Smooth muscle cell of the brain vasculature (primary cell): Measurements from ENCODE around the gene CYP26C1.

ENCODE experiments used
- DNase-seq: peaks from one replicate; pipeline ENCODE4 v3.0.0-alpha.2; 2012; ENCODE audit warnings: low read depth, low spot score

Gene CYP26C1, protein sequence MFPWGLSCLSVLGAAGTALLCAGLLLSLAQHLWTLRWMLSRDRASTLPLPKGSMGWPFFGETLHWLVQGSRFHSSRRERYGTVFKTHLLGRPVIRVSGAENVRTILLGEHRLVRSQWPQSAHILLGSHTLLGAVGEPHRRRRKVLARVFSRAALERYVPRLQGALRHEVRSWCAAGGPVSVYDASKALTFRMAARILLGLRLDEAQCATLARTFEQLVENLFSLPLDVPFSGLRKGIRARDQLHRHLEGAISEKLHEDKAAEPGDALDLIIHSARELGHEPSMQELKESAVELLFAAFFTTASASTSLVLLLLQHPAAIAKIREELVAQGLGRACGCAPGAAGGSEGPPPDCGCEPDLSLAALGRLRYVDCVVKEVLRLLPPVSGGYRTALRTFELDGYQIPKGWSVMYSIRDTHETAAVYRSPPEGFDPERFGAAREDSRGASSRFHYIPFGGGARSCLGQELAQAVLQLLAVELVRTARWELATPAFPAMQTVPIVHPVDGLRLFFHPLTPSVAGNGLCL

DNA sequence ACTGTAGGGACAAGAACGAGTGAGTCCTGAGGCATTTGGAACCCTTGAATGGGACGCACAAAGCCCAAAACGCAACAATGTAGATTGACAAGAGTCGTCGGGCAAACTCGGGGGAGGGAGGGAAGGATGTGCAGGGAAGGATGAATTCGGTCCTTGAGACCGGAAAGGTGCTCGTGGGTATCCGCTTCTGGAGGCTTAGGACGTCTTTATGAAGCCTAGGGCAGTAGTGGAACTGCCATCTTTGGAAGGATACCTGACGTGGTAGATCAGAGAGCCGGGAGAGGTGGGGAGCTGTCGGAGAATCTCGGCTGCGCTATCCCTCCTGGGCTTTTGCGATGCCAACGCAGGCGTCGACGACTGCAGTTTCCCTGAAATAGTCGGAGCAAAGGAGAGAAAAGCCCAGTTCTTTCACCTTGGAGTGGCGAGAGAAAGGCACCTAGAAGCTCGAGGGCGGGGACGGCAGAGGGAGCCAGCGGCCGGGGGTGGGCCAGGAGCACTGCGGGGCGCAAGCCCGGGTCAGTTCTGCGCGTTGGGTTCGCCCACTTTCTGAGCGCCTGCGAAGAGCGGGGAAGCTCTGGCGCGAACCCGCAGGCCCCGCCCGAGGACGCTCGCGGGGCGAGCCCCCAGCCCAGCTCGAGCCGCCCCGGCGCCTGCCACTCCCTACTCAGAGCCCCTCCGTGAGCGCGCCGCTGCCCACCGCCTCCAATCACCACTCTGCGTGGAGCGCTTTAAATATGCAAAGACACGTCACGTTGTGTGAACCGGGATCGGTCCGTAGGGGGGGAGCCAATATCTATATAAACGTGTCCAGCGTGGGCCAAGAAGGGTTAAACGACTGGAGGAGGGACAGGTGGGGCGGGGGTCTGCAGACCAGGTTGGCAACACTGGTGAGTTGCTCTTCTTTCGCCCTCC lies at the start of gene CYP26C1:
Gene CYP26C1 (plus strand): TSS at position 824 of the 912 bp plus-strand sequence. CDS start 466 bp downstream, outside the sequence.
- no peak for DNase-seq

DNA sequence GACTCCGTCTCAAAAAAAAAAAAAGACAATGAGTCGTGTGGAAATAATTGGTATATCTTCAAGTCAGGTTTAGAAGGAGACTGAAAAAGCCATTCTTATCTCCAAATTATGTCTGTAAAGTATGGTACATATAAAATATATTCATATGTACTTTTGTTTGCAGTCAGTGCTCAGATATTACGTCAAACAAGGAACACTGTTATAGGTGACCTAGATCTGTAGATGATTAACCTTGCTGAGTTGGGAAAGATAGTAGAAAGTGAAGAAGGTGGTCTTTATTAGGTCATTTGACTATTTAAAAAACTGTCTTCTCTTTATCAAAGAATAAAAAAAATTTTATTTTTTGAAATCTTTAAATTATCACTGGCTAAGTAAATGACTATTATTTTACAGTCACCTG lies 44.9 kb upstream of the CYP26C1 start:
- DNase-seq, result no peak

DNA sequence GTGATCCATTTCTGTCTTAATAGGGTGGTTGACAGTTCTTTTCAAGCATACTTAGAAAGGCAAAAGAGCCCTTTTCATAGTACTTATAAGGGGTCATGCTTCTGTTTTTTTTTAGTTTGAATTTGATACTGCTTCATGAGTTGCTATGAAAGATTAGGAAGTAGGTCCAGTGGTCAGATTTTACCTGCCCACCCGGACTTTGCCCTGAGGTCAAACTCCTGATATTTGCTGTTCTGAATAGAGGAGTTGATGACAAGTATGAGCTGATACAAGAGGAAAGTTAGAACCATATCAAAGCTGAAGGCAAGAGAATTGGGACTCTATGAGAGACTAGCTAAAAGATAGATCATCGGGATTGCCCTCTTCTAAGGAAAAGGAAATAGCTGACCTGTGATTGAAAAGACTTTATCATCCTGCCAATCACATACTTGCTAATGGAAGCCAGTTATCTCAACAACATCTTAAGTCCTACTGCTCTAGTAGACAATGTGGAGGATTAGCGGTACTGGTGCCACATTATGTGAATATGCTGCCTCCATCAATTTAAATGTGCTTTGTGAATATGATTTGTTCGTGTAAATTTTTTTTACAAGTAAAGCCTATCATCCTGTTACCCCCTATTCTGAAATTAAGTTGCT lies 37.5 kb upstream of the CYP26C1 start:
- no peak for DNase-seq

DNA sequence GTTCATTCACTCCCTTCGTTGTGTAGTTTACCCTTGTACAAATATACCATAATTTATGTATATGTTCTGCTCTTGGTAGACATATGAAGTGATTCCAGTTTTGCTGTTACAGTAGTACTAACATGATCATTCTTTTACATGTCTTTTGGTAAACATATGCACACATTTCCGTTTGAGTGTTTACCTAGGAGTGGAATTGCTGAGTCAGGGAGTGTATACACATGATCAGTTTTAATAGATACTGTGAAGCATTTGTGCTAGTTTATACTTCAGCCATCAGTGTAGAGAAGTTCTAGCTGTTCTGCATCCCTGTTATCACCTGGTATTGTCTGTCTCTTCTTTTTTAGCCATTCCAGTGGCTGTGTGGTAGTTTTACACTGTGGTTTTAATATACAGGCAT lies 34.5 kb upstream of the CYP26C1 start:
- no peak for DNase-seq

DNA sequence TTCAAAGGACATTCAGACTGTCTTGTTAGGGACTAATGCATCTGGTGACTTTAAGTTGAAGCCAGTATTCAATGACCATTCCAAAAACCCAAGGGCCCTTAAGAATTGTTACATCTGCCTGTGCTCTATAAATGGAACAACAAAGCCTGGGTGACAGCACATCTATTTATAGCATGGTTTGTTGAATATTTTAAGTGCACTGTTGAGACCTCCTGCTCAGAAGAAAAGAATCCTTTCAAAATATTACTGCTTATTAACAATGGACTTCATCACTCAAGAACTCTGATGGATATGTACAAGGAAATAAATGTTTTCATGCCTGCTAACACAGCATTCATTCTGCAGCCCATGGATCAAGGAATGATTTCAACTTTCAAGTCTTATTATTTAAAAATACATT lies 33.1 kb upstream of the CYP26C1 start:
- no peak for DNase-seq

DNA sequence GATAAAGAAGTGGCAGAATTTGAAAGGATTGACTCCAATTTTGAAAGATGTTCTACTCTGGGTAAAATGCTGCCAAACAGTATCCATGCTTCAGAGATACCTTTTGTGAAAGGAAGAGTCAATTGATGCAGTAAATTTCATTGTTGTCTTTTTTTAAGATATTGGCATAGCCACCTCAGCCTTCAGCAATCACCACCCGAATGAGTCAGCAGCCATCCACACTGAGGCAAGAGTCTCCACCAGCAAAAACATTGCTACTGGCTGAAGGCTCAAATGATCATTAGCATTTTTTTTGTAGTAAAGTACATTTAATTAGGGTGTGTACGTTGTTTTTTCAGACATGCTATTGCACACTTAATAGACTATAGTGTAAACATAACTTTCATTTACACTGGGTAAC lies 31.7 kb upstream of the CYP26C1 start:
- DNase-seq, result no peak

DNA sequence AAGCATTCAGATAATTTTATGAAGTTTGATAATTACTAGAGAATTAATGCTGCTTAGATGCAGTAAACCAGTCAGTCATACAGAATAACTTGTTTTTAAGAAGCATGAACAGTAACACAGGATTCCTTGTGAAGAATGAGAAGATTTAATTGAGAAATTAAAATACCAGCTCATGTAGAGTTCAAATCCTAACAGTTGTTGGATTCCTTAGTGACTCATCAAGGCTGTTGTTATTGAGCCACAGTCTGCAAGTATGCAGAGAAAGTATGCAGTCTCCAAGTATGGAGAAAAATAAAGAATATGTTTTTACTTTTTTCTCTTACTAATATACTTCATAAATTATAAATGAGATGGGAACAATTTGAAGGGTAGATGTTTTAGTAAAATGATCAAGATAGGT lies 30.2 kb upstream of the CYP26C1 start:
- no peak for DNase-seq

DNA sequence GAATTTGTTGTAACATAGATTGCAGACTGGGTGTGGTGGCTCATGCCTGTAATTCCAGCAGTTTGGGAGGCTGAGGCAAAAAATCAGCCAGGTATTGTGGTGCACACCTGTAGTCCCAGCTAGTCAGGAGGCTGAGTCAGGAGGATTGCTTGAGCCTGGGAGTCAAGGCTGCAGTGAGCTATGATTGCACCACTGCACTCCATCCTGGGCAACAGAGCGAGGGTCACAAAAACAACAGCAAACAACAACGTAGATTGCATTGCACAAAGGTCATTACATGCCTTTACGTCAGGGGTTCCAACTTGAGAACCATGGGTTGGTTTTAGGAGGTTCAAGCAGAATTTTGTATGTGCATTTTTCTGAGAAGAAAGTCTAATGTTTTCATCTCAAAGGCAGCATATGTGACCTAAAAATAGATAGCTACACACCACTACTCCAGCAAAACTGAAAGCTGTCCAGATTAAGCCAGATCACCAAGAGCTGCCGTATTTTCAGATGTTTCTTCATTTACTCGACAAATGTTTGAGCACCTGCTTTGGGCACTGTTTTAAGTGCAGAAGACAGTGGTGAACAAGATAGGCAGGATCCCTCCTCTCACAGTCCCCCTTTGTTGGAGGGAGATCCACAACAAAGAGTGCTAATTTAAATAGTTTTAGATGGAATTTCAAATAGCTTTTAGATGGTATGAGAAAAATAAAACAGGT lies 28.3 kb upstream of the CYP26C1 start:
- DNase-seq, result no peak

DNA sequence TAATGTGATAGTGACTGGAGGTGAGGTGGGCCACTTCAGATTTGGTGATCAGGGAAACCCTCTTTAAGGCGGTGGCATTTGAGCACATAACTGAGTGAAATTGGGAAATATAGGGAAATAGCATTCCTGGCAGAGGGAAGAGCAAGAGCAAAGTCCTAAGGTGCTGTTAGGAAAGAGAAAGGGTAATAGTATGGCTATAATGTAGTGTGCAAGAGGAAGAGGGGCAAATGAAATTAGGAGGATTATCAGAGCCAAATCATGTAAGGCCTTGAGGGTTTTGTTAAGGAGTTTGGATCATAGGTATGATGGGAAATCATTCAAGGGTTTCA lies 27.8 kb upstream of the CYP26C1 start:
- DNase-seq, result no peak

DNA sequence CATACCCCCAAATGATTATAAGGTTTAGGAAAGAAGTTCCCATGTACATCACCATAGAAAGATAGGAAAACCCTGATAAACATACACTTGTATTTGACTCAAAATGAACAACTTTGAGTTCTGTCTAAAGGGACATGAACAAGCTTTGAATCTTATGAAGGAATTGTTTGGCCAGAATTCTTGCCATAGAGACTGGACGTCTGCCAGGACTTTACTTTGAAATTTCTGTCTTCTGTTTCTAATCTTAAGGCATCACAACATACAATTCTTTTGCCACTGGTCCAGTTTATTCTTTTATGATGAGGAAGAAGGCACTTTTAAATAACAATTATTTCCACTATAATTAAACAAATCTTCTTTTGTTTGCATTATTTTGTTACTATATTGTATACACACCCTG lies 26.2 kb upstream of the CYP26C1 start:
- no peak for DNase-seq

DNA sequence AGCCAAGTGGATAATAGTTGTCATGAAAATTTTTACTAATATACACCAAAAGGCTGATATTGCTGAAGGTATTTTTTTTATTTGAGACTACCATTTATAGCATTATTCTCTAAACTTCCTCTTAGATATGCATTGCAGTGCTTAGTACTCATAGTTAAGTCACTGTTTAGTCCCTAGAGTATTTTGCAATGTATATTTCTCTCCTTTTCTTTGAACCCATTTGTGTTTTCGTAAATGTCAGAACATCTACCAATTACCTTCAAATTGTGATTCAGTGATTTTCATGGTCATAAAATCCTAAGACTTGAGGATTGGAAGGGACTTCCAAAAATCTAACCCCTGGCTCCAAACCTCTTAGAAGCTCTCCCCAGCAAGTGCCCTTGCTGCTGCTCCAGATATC lies 21.5 kb upstream of the CYP26C1 start:
- no peak for DNase-seq

DNA sequence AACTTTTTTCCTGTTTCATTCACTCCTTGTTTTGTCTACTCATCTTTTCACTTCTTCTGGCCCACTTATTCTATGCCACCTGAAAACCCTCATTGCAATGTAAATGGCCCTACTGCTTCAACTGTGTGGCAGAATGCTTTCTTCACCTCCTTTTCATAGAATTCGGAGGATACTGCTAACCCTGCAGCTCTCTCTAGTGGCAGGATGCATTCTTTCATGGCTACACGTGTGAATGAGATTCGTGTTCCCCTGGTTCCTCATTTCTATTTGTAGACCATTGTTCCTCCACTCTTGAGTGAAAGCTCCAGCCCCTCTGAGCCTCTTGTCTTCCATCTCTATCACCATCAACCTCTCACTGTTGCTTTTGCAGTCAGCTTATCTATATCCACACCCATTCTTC lies 20.9 kb upstream of the CYP26C1 start:
- no peak for DNase-seq

DNA sequence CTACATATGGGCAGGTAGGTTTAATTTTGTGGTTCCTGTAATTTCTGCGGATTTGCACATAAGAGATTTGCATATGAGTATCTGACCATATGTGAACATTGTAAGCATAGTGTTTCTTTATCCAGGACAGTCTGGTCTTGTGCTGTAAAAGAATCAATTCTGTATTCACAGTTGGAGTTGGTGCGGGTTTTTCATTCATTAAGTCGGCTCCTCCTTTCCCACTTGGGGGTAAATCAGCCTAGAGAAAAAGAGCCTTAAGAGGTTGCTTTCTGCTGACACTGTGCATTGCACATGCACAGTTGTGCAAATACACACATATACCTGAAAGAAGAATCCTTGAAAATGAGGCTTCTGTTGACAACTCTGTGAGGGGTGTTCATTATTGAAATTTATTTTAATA lies 6.1 kb upstream of the CYP26C1 start:
- no peak for DNase-seq

DNA sequence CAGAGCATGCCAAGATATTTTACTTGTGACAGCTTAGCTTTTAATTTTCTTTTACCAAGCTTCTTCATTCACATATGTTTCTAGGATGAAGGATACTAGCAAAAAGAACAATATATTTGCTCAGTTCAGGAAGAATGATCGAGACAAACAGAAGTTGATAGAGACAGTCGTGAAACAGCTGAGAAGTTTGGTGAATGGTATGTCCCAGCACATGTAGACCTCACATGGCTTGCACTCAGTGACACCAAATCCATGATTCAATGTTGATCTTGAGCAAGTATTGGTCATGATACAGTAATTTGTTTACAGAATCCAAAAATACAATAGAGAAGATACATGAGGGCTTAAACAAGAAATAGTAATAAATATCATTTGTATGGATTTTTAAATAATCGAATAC lies 2.5 kb upstream of the CYP26C1 start:
- DNase-seq, result no peak

DNA sequence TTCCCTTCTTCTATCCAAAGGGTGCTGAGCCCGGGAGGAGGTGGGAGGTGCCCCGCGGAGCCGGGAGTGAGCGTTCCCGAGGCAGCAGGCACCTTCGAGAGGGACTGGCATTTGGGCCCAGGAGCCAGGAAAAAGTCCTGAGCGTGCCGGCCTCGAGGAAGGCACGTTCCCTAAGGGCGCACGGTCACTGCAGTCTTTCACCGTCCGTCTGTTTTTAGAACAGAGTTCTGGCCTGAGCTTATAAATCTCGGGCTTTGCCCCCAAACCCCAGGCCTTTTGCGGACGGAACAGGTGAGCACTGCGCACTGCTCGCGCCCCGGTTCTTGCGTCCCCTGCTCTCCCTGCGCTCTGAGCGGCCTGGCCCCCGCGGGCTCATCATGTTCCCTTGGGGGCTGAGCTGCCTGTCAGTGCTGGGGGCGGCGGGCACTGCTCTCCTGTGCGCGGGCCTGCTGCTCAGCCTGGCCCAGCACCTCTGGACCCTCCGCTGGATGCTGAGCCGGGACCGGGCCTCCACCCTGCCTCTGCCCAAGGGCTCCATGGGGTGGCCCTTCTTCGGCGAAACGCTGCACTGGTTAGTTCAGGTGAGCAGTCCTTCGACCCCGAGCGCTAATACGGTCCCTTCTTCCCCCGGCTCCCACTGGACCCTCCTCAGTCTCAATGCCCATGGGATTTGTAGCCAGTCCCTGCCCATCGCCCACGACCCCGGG lies 442 bp downstream of the CYP26C1 start:
- no peak for DNase-seq

DNA sequence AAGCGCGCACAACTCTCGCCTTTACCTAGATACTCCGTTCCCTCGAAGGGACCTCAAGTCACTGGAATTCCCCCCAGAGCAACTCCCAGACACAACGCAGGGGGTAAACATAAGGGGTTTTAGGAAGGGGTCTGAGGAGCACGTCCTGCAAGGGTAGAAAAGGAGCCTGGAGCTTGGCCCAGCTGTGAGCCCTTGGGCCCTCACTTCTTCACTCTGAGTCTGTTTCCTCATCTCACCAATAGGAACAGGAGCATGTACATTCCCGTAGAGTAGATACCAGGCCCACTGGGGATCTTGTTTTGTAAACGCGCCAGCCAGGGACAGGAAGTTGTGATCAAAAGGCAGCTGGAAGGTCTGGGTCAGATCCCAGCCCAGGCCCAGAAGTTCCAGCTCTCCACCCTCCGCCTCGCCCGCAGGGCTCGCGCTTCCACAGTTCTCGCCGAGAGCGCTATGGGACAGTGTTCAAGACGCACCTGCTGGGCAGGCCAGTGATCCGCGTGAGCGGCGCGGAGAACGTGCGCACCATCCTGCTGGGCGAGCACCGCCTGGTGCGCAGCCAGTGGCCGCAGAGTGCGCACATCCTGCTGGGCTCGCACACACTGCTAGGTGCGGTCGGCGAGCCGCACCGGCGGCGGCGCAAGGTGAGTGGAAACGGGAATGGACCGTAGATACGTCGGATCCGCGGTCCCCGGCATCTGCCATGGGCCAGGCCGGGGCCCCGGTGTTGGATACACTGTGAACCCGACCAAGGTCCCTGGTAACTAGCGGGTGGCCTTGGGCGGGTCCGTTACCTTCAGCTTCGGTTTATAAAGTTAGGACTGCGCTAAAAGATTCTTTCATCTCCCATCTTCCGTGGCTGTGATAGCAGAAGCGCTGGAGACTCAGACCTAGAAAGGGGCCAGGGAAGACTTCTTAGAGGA lies 1.3 kb downstream of the CYP26C1 start:
- DNase-seq, result no peak

DNA sequence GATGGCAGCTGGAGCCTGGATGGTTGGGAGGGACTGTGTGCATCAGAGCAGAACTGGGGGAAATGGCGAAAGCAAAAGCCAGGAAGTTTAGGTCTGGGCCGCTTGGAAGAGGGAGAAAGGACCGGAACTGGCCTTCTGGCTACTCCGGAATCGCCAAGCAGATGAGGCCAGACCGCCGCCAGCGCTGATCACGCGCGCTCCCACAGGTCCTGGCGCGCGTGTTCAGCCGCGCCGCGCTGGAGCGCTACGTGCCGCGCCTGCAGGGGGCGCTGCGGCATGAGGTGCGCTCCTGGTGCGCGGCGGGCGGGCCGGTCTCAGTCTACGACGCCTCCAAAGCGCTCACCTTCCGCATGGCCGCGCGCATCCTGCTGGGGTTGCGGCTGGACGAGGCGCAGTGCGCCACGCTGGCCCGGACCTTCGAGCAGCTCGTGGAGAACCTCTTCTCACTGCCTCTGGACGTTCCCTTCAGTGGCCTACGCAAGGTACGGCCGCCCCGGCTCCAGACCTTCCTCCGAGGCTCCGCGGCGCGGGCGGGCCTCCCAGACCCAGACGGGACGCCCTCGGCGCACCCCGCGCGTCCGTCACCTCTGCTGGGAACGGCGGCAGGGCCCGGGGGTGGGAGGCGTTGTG lies 2.0 kb downstream of the CYP26C1 start:
- DNase-seq, result no peak

DNA sequence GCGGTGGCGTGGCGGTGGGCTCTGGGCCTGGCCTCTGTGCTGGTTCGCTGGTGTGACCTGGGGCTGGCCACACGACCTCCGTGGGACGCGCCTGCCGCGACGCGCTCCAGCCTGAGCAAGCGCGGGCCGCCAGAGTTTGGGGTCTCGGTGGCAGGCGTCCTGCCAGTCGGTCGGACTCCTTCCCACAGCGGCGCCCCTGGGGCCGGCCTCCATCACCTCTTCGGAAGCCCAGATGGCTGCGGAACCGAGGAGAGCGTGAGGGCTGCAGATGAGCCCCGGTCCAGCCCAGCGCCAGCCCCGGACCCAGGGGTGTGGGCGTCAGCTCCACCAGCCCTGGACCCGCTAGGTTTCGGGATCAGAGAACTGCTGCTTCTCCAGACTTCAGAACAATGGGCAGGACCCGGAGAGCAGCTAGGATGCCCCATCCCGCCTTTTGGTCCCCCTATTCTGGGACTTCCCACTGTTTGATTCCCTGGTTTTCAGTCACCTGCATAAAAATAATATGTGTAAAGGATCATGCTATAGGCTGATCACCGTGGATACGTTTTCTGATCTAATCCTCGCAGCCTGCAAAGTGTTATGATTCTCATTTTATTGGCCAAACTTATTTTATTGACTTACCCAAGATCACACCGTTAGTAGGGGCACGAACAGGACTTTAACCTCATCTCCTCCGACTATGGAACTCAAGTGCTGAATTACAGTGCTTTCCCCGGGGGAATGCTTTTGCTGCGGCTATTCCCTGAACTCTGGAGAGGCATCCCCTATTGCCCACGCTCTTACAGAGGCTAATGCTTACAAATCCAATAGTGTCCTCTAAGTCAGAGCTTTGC lies 2.8 kb downstream of the CYP26C1 start:
- no peak for DNase-seq
